ENCODE data around the gene PSMD6. TPM values are rescaled to one million over a fixed set of nuclear protein-coding genes. Genes with fewer than 3 reads are reported as not detected.

PSMD6 gene
- total and polyA plus RNA-seq, 2 donors: 60.9 to 78.8 TPM

DNA sequence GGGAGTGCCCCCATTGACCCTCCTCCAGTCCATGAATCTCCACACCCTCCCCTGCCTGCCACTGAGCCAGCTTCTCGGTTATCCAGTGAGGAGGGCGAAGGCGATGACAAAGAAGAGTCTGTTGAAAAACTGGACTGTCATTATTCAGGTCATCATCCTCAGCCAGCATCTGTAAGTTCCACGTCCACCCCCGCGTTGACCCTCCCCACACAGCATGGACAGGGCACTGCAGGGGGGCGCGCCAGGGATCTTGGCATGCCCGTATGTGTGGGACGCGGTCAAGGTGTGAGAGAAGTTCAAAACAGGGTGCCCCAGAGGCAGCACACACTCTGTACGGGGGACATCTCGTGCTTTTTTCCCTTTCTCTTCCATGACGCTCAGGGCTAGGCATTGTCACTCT is 33.1 kb downstream of the PSMD6 start:
- Histone ChIP-seq H3K27ac (ENCODE audit: low read depth) (no peak overlapping the region), H3K4me3 (ENCODE audit: low read depth, low read length) (no peak overlapping the region), H3K36me3 (ENCODE audit: insufficient read depth) (peaks cover 3% of the 10 kb centered on the region), H3K4me1 (ENCODE audit: insufficient read depth) (no peaks in the 10 kb centered on the region)
- 94% methylated on average over 14 of the region's 14 CpGs for WGBS
- DNase-seq (ENCODE audit: extremely low spot score): no peak

DNA sequence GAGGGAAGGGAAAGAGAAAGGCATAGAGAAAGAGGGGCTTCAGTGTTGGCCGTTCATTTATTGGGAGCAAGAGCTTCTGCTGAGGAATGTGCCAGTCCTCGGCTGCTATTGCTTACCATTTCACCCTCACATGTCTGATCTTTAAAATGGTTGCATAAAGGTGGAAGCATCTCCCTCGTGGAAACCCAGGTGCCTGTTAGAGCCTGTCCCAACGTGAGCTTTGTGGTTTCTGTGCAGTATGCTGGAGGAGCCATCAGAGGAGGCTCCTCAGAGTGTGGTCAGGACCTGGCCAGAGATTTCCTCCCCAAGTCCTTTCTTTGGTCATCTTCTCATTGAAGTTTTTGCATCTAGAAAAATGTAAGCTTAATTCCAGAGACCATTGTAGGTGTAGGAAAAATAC is 34.4 kb downstream of the PSMD6 start:
- H3K4me1 ChIP-seq (ENCODE audit: insufficient read depth): no peaks in the 10 kb centered on the region
- DNase-seq (ENCODE audit: extremely low spot score): no peak
- H3K27ac ChIP-seq (ENCODE audit: low read depth): no peak overlapping the region
- H3K4me3 ChIP-seq (ENCODE audit: low read depth, low read length): no peak overlapping the region
- whole genome bisulfite sequencing: 83% methylated on average over 4 of the region's 4 CpGs
- peaks cover 3% of the 10 kb centered on the region for H3K36me3 ChIP-seq (ENCODE audit: insufficient read depth)

DNA sequence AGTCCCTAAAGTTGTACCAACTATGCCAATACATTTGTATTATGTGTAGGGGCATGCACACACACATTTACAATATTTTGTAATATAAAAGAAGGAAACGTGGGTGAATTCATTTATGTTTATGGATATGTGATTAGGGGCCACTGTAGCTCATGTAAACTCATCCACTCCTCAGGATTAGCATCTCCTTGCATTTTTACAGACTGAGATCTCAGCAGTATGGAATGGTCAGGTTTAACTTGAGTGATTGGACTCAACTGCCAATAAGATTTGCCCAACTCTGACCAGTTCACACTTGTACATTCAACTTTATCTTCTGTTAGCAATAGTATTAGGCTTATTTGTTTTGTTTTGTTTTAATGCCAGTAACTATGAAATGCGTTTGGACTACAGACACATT is 36.5 kb downstream of the PSMD6 start:
- no peaks in the 10 kb centered on the region for H3K4me1 ChIP-seq (ENCODE audit: insufficient read depth)
- H3K27ac ChIP-seq (ENCODE audit: low read depth): no peak overlapping the region
- no peak for DNase-seq (ENCODE audit: extremely low spot score)
- H3K36me3 ChIP-seq (ENCODE audit: insufficient read depth): no peaks in the 10 kb centered on the region
- WGBS: 68% methylated on average over 2 of the region's 2 CpGs
- no peak overlapping the region for H3K4me3 ChIP-seq (ENCODE audit: low read depth, low read length)

DNA sequence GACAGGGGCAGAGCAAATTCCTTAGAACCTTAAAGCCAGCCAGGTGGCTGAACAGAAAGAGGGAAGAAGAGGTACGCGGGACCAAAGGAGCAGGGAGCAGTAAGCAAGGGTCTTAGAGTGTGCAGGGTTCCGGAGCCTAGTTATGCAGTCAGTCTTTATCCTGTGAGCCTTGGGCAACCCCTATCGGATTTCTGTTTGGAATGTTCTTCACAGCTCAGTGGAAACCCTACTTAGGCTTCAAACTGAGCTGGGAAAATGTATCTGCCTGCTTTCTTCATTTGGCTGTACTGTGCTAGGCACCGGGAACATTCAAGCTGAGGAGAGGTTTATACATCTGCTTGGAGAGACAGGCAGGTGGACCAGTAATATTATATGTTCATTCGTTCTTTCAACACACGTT is 37.1 kb downstream of the PSMD6 start:
- no peak overlapping the region for H3K27ac ChIP-seq (ENCODE audit: low read depth)
- WGBS: 83% methylated on average over 7 of the region's 7 CpGs
- H3K4me3 ChIP-seq (ENCODE audit: low read depth, low read length): no peak overlapping the region
- DNase-seq (ENCODE audit: extremely low spot score): no peak
- H3K36me3 ChIP-seq (ENCODE audit: insufficient read depth): no peaks in the 10 kb centered on the region
- H3K4me1 ChIP-seq (ENCODE audit: insufficient read depth): no peaks in the 10 kb centered on the region

DNA sequence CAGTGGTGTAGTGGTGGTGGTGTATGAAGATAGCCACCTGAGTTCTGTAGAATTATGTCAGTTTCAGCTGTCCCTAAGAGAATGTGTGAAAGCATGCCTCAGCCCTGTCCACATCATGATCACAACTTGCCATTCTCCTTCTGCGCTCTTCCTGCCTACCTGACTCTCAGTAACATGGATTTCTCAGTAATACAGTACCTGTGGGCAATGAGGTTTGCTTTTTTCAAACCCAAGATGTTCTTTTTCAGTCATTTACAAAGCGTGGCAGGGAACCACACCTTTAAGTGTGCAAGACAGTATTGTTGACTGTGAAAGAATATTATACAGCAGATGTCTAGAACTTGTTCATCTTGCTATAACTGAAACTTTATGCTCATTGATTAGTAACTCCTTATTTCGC is 38.9 kb downstream of the PSMD6 start:
- WGBS: 96% methylated on average over 3 of the region's 3 CpGs
- Histone ChIP-seq H3K4me3 (ENCODE audit: low read depth, low read length) (no peak overlapping the region), H3K36me3 (ENCODE audit: insufficient read depth) (no peaks in the 10 kb centered on the region), H3K4me1 (ENCODE audit: insufficient read depth) (no peaks in the 10 kb centered on the region), H3K27ac (ENCODE audit: low read depth) (no peak overlapping the region)
- DNase-seq (ENCODE audit: extremely low spot score): no peak

DNA sequence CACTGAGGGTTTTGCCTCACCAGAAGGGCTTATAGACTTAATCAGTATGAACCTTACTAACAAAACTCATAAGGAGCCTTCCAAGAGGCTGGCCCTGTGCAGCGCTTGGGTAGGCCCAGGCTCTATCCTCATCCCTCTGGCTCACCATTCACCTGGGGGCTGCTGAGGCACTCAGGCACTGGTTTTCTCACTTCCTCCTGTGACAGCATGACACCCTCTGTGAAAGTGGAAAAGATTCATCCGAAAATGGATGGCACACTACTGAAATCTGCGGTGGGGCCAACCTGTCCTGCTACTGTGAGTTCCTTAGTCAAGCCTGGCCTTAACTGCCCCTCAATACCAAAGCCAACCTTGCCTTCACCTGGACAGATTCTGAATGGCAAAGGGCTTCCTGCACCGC is 41.3 kb downstream of the PSMD6 start:
- no peak for DNase-seq (ENCODE audit: extremely low spot score)
- H3K27ac ChIP-seq (ENCODE audit: low read depth): no peak overlapping the region
- no peak overlapping the region for H3K4me3 ChIP-seq (ENCODE audit: low read depth, low read length)
- WGBS: 89% methylated on average over 4 of the region's 4 CpGs
- H3K4me1 ChIP-seq (ENCODE audit: insufficient read depth): no peaks in the 10 kb centered on the region
- no peaks in the 10 kb centered on the region for H3K36me3 ChIP-seq (ENCODE audit: insufficient read depth)

DNA sequence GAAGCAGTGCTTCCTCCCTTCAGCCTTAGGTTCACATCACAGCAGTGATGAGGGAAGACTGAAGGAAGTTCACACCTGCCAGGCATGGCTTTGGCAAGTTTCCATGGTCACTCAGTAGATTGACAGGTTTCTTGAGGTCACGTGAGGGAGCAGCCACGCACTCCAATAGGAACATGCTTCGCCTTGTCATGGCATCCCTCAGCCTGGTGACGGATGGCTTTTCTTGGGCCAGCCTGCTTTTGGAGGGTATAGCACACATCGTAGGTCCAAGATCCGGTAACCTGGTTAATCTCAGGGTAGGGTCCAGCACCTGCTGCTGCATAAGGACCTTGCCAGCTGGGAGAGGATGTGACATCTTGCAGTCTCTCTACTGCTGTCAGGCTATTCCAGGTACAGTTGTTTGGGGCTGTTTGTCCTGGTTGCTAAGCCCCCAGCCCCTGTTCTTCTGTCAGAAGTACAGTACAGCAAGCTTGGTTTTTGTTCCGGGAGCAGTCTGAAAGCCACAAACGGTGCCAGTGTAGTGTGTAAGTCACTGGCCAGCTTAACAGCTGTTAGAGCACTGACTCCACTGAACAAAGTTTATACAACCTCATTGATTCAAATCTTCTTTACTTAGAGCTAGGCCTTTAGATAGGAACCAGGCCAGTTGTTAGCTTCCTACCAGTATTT is 42.3 kb downstream of the PSMD6 start:
- Histone ChIP-seq H3K4me1 (ENCODE audit: insufficient read depth) (no peaks in the 10 kb centered on the region), H3K36me3 (ENCODE audit: insufficient read depth) (no peaks in the 10 kb centered on the region), H3K4me3 (ENCODE audit: low read depth, low read length) (no peak overlapping the region), H3K27ac (ENCODE audit: low read depth) (no peak overlapping the region)
- WGBS: 87% methylated on average over 8 of the region's 8 CpGs
- DNase-seq (ENCODE audit: extremely low spot score): no peak

DNA sequence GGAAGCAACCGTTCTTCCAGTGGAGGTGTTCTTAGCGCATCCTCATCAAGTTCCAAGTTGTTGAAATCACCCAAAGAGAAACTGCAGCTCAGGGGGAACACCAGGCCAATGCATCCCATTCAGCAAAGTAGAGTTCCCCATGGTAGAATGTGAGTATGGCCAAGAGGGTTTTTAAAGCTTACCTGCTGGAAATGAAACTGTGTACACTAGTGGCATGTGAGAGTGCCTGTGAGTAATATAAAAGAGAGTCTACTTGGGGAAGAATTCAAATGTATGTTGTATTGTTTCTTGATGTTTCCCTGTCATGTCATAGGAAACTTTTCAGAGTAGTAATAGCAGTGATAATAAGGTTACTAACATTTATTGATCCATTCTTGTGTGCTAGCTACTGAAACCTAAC is 43.3 kb downstream of the PSMD6 start:
- Histone ChIP-seq H3K27ac (ENCODE audit: low read depth) (no peak overlapping the region), H3K4me3 (ENCODE audit: low read depth, low read length) (no peak overlapping the region), H3K4me1 (ENCODE audit: insufficient read depth) (no peaks in the 10 kb centered on the region), H3K36me3 (ENCODE audit: insufficient read depth) (no peaks in the 10 kb centered on the region)
- 89% methylated on average over 2 of the region's 2 CpGs for WGBS
- no peak for DNase-seq (ENCODE audit: extremely low spot score)

DNA sequence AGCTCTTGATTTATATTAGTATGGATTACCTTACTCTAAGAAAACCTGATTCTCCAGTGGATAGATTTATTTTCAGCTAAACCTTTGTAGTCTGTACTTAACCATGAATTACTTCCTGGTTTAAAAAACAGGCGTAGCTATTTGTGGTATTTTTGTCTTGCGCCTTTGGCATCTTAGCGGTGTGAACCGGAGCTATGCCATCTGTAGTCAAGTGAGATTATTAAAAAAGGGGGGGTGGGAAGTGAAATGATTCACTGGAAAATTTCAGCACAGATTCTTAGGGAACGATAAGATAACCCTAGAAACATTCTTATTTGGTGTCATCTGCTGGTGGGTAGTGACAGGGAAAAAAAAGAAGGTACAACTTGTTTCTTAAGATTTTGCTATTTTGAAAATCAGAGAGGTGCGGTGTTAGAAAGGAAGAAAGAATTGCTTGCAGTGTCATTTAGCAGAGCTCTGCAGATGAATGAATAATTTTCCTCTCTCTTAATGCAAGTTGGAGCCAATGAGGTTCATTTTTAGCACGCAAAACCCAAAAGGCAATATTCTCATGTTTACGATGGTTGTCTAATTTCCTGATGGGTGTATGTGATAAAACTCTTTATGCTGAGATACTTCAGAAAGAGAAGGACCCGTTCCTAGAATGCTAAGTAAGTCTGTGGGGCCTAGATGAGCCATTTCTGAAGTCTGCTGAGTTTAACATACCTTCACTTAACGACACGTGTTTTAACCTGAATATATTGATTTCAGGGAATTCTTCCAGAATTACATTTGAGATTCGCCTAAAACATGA is 44.0 kb downstream of the PSMD6 start:
- H3K4me1 ChIP-seq (ENCODE audit: insufficient read depth): no peaks in the 10 kb centered on the region
- H3K4me3 ChIP-seq (ENCODE audit: low read depth, low read length): no peak overlapping the region
- no peak for DNase-seq (ENCODE audit: extremely low spot score)

DNA sequence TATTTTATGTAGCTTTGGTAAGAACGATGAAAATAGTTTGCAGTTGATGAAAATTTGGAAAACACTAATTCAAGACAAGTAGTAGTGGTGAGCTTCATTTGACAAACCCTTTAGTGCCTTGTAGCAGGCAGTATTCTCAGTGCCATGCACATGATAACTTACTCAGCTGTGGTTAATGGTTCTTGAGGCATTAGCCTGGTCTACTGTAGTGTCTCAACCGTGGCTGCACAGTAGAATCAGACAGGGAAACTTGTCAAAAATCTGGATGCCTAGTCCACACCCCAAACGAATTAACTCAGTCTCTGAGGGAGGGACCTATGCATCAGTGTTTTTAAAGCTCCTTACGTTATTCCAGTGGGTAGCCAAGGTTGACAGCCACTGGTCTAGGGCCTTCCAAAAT is 45.4 kb downstream of the PSMD6 start:
- Histone ChIP-seq H3K27ac (ENCODE audit: low read depth) (no peak overlapping the region), H3K4me1 (ENCODE audit: insufficient read depth) (no peaks in the 10 kb centered on the region), H3K4me3 (ENCODE audit: low read depth, low read length) (no peak overlapping the region), H3K36me3 (ENCODE audit: insufficient read depth) (no peaks in the 10 kb centered on the region)
- WGBS: 80% methylated on average over 4 of the region's 4 CpGs
- no peak for DNase-seq (ENCODE audit: extremely low spot score)

More for the DNA sequence above, 44.0 kb downstream of the PSMD6 start:
- no peaks in the 10 kb centered on the region for H3K36me3 ChIP-seq (ENCODE audit: insufficient read depth)
- WGBS: 71% methylated on average over 12 of the region's 12 CpGs
- no peak overlapping the region for H3K27ac ChIP-seq (ENCODE audit: low read depth)

DNA sequence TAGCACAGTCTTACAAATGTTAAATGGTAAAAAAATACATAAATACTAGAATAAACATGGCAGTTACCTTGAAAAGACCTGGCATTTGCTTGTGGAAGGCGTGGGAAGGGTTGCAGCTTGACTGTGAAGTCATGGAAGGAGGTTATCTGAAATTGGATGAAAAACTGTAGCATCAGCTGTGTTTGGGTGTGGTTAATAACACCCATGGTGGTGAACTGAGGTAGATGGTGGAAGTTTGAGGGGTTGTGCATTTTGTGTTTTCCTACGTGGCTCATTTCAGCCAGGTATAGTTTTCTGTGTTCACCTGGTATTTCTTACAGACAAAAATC is 46.5 kb downstream of the PSMD6 start:
- Histone ChIP-seq H3K36me3 (ENCODE audit: insufficient read depth) (no peaks in the 10 kb centered on the region), H3K27ac (ENCODE audit: low read depth) (no peak overlapping the region), H3K4me1 (ENCODE audit: insufficient read depth) (no peaks in the 10 kb centered on the region), H3K4me3 (ENCODE audit: low read depth, low read length) (no peak overlapping the region)
- DNase-seq (ENCODE audit: extremely low spot score): no peak
- WGBS: 94% methylated on average over 2 of the region's 2 CpGs

DNA sequence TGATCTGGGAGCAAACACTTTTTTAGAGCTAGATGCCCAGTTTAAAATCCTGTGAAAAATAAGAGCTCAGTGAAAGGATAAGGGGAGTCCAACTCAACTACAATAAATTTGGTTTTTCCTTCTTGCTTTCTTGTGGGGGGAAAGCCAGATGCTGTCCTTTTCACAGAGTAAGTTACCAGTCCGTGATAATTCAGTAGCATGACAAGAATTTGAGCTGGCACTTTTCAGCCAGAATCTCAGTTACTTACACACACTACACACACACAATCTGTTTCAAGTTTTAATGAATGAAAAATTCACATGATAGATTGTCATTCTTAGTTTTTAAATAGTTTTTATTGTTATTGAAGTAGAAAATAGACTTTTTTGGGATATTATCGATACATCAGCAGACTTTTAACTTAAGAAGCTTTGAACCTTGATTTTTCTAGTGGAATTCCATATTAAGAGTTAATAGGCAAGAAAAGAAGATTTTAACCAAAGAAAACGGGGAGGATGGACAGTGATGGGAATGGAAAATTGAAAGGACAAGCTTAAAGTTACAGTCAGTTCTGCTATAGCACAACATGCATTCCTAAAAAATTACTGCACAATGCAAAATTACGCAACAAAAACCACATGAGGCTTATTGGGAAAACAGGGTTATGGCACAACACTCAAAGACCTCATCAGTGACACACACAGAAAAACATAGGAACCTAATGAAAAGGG is 47.0 kb downstream of the PSMD6 start:
- H3K4me3 ChIP-seq (ENCODE audit: low read depth, low read length): no peak overlapping the region
- H3K27ac ChIP-seq (ENCODE audit: low read depth): no peak overlapping the region
- H3K4me1 ChIP-seq (ENCODE audit: insufficient read depth): no peaks in the 10 kb centered on the region
- WGBS: 83% methylated on average over 4 of the region's 4 CpGs
- H3K36me3 ChIP-seq (ENCODE audit: insufficient read depth): no peaks in the 10 kb centered on the region
- DNase-seq (ENCODE audit: extremely low spot score): no peak

DNA sequence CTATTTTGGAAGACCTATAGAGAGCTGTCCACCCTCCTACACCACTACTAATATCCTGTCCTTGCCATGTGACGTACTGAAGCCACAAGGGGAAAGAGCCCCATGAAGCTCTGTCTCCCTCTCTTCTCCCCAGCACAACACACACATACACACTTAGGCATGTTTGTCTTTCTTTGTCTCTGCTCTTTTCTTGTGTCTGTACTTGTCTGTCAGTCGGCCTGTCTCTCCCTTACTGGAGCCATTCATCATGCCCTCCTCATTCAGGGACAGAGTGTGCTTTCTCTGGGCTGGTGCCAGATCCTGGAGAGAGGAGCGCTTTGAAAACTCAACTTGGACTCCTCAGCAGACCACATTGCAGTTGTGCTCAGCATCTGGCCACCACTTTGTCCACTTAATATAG is 47.6 kb downstream of the PSMD6 start:
- DNase-seq (ENCODE audit: extremely low spot score): no peak
- Histone ChIP-seq H3K4me1 (ENCODE audit: insufficient read depth) (no peaks in the 10 kb centered on the region), H3K27ac (ENCODE audit: low read depth) (no peak overlapping the region), H3K36me3 (ENCODE audit: insufficient read depth) (no peaks in the 10 kb centered on the region), H3K4me3 (ENCODE audit: low read depth, low read length) (no peak overlapping the region)
- 66% methylated on average over 3 of the region's 3 CpGs for WGBS

DNA sequence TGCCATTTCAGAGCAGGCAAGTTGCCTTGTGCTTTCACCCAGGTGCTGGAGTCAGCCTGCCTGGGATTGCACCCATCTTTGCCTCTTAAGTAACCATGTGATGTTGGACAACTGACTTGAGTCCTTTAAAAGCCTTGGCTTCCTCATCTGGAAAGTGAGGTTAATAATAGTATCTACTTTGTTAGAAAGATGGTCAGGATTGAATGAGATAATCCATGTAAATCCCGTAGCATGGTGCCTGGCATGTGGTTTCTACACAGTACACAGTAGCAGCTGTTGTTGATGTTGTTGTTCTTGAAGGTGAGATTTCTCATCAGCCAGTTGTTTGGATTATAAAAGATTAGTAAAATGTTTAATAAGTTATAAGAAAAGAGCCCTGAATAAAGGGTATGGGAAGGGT is 48.8 kb downstream of the PSMD6 start:
- Histone ChIP-seq H3K4me3 (ENCODE audit: low read depth, low read length) (no peak overlapping the region), H3K4me1 (ENCODE audit: insufficient read depth) (no peaks in the 10 kb centered on the region), H3K27ac (ENCODE audit: low read depth) (no peak overlapping the region), H3K36me3 (ENCODE audit: insufficient read depth) (no peaks in the 10 kb centered on the region)
- WGBS: 80% methylated on average over 1 of the region's 1 CpG
- DNase-seq (ENCODE audit: extremely low spot score): no peak
